GM23338 (cell line): ENCODE results near the gene CLCNKA. TPM values are rescaled to one million over a fixed set of nuclear protein-coding genes. Genes with fewer than 3 reads are reported as not detected.

ENCODE experiments used
- ATAC-seq: fragments of 200-7000 bp; cut with Tn5 transposase; 3 replicates; pipeline ENCODE4 v1.9.1; 2020
- DNase-seq: peaks from one replicate; pipeline ENCODE4 v3.0.0-alpha.2; 2015; ENCODE audit warnings: low spot score
- H2AFZ ChIP-seq: fragments of 200-600 bp; sonication (generic); 2 replicates; pipeline ENCODE4 v1.8.0; 2016; ENCODE audit warnings: antibody characterized with exemption, mild to moderate bottlenecking, moderate library complexity
- H3F3A ChIP-seq: fragments of 200-600 bp; sonication (generic); replicated peaks from 2 replicates; pipeline ENCODE4 v1.8.0; 2017; ENCODE audit warnings: antibody characterized with exemption, mixed run types, low read depth
- H3K27ac ChIP-seq: fragments of 200-600 bp; sonication (generic); 2 replicates; pipeline ENCODE4 v1.6.1; 2016; ENCODE audit warnings: low read depth
- H3K27me3 ChIP-seq: fragments of 200-600 bp; sonication (generic); 2 replicates; pipeline ENCODE4 v1.8.0; 2016; ENCODE audit warnings: mild to moderate bottlenecking, mixed run types, moderate library complexity; ENCODE audit not compliant: insufficient read depth
- H3K36me3 ChIP-seq: fragments of 200-600 bp; sonication (generic); 2 replicates; pipeline ENCODE4 v1.8.0; 2016; ENCODE audit warnings: mild to moderate bottlenecking; ENCODE audit not compliant: insufficient read depth
- H3K4me1 ChIP-seq: fragments of 200-600 bp; sonication (generic); 2 replicates; pipeline ENCODE4 v1.8.0; 2016; ENCODE audit warnings: mild to moderate bottlenecking, moderate library complexity; ENCODE audit not compliant: insufficient read depth
- H3K4me2 ChIP-seq: fragments of 200-600 bp; sonication (generic); 2 replicates; pipeline ENCODE4 v1.7.1; 2017; ENCODE audit warnings: mixed run types
- H3K4me3 ChIP-seq: fragments of 200-600 bp; sonication (generic); 2 replicates; pipeline ENCODE4 v1.6.1; 2016; ENCODE audit warnings: mixed run types
- H3K79me2 ChIP-seq: fragments of 200-600 bp; sonication (generic); replicated peaks from 2 replicates; pipeline ENCODE4 v1.8.0; 2017; ENCODE audit warnings: mild to moderate bottlenecking; ENCODE audit not compliant: insufficient read depth
- H3K9me2 ChIP-seq: fragments of 200-600 bp; sonication (generic); 2 replicates; pipeline ENCODE4 v1.8.0; 2017; ENCODE audit not compliant: insufficient read depth
- H4K20me1 ChIP-seq: fragments of 200-600 bp; sonication (generic); replicated peaks from 2 replicates; pipeline ENCODE4 v1.8.0; 2017; ENCODE audit warnings: mild to moderate bottlenecking; ENCODE audit not compliant: insufficient read depth
- H3K27ac Mint-ChIP-seq: 2 replicates; pipeline ENCODE4 v1.8.0; 2020; ENCODE audit warnings: inconsistent platforms, mild to moderate bottlenecking, moderate library complexity, mixed read lengths
- H3K27me3 Mint-ChIP-seq: 3 replicates; pipeline ENCODE4 v1.8.0; 2022; ENCODE audit warnings: low read depth, mild to moderate bottlenecking, moderate library complexity, mixed read lengths, inconsistent platforms; ENCODE audit not compliant: insufficient read depth, poor library complexity
- H3K36me3 Mint-ChIP-seq: 3 replicates; pipeline ENCODE4 v1.8.0; 2021; ENCODE audit warnings: low read depth, mild to moderate bottlenecking, inconsistent platforms, moderate library complexity, mixed read lengths
- H3K4me1 Mint-ChIP-seq: 3 replicates; pipeline ENCODE4 v1.8.0; 2020; ENCODE audit warnings: mild to moderate bottlenecking, inconsistent platforms, mixed read lengths
- H3K4me3 Mint-ChIP-seq: 3 replicates; pipeline ENCODE4 v1.8.0; 2021; ENCODE audit warnings: moderate library complexity, mild to moderate bottlenecking, inconsistent platforms, mixed read lengths
- H3K9me3 Mint-ChIP-seq: 3 replicates; pipeline ENCODE4 v1.8.0; 2020; ENCODE audit warnings: moderate library complexity, mild to moderate bottlenecking, inconsistent platforms, mixed read lengths
- CREB1 ChIP-seq: fragments of 250-450 bp; sonication (Bioruptor Pico); IDR thresholded peaks from 2 replicates; pipeline ENCODE4 v1.5.0; 2020; ENCODE audit warnings: low read depth, mild to moderate bottlenecking, moderate library complexity
- EZH2phosphoT487 ChIP-seq: fragments of 200-600 bp; sonication (generic); IDR thresholded peaks from one replicate; pipeline ENCODE4 v1.8.1; 2018; ENCODE audit warnings: antibody characterized with exemption; ENCODE audit not compliant: unreplicated experiment
- JUNB ChIP-seq: IDR thresholded peaks from one replicate; pipeline ENCODE4 v1.6.1; 2016; ENCODE audit warnings: antibody characterized with exemption; ENCODE audit not compliant: unreplicated experiment
- NANOG ChIP-seq: IDR thresholded peaks from 2 replicates; pipeline ENCODE4 v1.6.1; 2016; ENCODE audit warnings: antibody characterized with exemption, borderline replicate concordance
- POLR2AphosphoS5 ChIP-seq: IDR thresholded peaks from 2 replicates; pipeline ENCODE4 v1.6.1; 2016; ENCODE audit warnings: antibody characterized with exemption, low read depth
- STAT1 ChIP-seq: IDR thresholded peaks from one replicate; pipeline ENCODE4 v1.6.1; 2016; ENCODE audit warnings: antibody characterized with exemption; ENCODE audit not compliant: unreplicated experiment
- ZNF331 ChIP-seq: fragments of 250-450 bp; sonication (Bioruptor Pico); IDR thresholded peaks from 2 replicates; pipeline ENCODE4 v1.5.0; 2020; ENCODE audit warnings: low read depth, mild to moderate bottlenecking, moderate library complexity
- polyA plus RNA-seq: library from polyadenylated mRNA; unstranded; fragments of >200 nt; fragmentation: Nextera tagmentation; extraction: Ambion mirVana; gene quantifications from 2 replicates; pipeline ENCODE4 v1.2.1, GENCODE V29; 2016
- total RNA-seq: library from RNA; depleted of rRNA; stranded (reverse); fragments of >200 nt; shearing (Covaris generic); gene quantifications from 2 replicates; pipeline ENCODE4 v1.2.3, GENCODE V29; 2014
- TF ChIP-seq, protein P1 (sequence below), 2 experiments: fragments of 200-600 bp in 1 of 2; sonication (generic) in 1 of 2; conservative IDR thresholded peaks; 2 replicates each; pipeline versions ENCODE4 v1.5.1 to v1.6.1; 2016 to 2017; ENCODE audit warnings: antibody characterized with exemption in 2 of 2, low read depth in 2 of 2, mild to moderate bottlenecking in 2 of 2, moderate library complexity in 1 of 2
- TF ChIP-seq, protein P2 (sequence below): fragments of 250-450 bp; sonication (Bioruptor Pico); IDR thresholded peaks from 2 replicates; pipeline ENCODE4 v1.5.0; 2020; ENCODE audit warnings: mild to moderate bottlenecking, moderate library complexity

Gene CLCNKA
- total and polyA plus RNA-seq, 2 experiments from 2014 or later, result 0.59 to 0.76 TPM

DNA sequence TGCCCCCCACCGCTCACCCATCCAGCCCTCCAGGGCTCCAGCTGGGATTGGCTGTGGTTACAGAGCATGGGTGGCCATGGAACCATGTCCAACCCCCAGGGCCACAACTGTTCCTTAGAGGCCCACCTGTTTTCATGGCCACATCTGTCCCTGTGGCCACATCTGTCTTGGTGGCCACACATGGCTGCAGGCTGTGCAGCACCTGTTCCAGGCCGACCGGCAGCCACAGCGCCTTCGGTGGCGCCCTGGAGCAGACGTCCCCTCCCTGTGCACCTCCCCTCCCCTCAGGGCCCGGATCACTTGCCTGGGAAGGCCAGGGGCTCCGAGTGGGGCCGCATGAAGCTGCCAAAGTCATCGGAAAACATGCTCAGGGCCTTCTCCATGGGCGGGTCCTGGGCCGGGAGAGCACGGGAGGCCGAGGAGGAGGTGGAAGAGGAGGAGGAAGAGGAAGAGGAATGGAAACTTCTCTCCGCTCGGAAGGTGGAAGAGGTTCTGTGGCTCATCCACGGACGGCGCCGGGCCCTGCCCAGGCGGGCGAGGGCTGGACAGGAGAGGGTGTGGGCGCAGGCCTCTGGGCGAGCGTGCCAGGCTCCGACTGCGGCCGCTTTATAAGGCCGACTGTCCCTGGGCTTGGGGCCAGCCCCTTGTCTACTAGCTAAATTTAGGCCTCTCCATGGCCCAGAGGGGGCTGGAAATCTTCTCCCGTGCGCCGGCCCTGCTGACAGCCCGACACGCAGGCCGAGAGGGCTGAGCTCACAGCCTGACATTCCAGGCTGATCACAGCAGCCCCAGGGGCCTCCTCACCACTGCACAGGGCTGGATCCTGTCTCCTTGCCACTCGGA, 4.2 kb upstream of the CLCNKA start, which contains the start of gene HSPB7:
Gene HSPB7, minus strand, starts transcription at position 583 of the 843 bp plus-strand sequence. Its CDS starts 80 bp downstream, at position 503.
- Histone ChIP-seq H4K20me1 (no peaks in the 10 kb centered on the region), H3F3A (no peaks in the 10 kb centered on the region), H3K4me1 (peaks cover 32% of the 10 kb centered on the region), H3K36me3 (no peaks in the 10 kb centered on the region), H3K79me2 (no peaks in the 10 kb centered on the region), H3K4me2 (peak within 1 kb of the TSS; percentile 64), H3K9me2 (no peaks in the 10 kb centered on the region), H3K27ac (no peak within 1 kb of the TSS), H3K27me3 (no peaks in the 10 kb centered on the region), H3K4me3 (no peak within 1 kb of the TSS), H2AFZ (peak within 1 kb of the TSS; percentile 74; the same call in 1 of the 2 replicates)
- Mint-ChIP-seq H3K4me1 (peaks cover 58% of the 10 kb centered on the region), H3K9me3 (no peaks in the 10 kb centered on the region), H3K27me3 (peaks cover 25% of the 10 kb centered on the region), H3K4me3 (no peak within 1 kb of the TSS), H3K27ac (no peak within 1 kb of the TSS), H3K36me3 (no peaks in the 10 kb centered on the region)
- peak; percentile 72 for DNase-seq
- TF ChIP-seq JUNB, result no peak
- no peak for TF ChIP-seq CREB1 (CRISPR knock-in tag)
- TF ChIP-seq, protein P1, sequence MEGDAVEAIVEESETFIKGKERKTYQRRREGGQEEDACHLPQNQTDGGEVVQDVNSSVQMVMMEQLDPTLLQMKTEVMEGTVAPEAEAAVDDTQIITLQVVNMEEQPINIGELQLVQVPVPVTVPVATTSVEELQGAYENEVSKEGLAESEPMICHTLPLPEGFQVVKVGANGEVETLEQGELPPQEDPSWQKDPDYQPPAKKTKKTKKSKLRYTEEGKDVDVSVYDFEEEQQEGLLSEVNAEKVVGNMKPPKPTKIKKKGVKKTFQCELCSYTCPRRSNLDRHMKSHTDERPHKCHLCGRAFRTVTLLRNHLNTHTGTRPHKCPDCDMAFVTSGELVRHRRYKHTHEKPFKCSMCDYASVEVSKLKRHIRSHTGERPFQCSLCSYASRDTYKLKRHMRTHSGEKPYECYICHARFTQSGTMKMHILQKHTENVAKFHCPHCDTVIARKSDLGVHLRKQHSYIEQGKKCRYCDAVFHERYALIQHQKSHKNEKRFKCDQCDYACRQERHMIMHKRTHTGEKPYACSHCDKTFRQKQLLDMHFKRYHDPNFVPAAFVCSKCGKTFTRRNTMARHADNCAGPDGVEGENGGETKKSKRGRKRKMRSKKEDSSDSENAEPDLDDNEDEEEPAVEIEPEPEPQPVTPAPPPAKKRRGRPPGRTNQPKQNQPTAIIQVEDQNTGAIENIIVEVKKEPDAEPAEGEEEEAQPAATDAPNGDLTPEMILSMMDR (conservative IDR thresholded peaks at IDR 0.05; ENCODE audit: low read depth in 2 of 2), result peak; percentile 17 to 47; a peak in 3 of 4 replicates
- peak; percentile 54 for ATAC-seq

DNA sequence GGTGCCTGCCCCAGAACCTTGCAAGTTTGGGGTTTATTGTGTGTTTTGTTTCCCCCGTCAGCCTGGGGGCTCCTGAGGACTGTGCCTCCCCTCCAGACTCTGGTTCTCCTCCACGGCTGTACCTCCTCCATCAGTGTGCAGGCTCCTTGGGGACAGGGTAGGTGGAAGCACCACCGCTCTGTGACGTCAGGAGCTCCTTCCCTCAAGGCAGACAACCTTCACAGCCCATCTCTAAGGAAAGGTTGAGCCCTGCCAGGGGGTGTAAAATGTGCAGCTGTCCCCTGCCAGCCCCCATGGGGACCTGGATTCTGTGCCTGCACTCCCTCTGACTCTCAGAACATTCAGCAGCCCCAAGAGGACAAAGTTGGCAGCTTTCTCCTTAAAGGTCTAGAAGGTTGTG, 3.5 kb upstream of the CLCNKA start:
- peaks cover 58% of the 10 kb centered on the region for H3K4me1 Mint-ChIP-seq
- H3K27ac Mint-ChIP-seq, result no peak overlapping the region
- H3K4me1 ChIP-seq, result peaks cover 32% of the 10 kb centered on the region
- ATAC-seq (no peak), DNase-seq (no peak)
- no peaks in the 10 kb centered on the region for H3K9me2 ChIP-seq
- peaks cover 25% of the 10 kb centered on the region for H3K27me3 Mint-ChIP-seq
- H3K4me2 ChIP-seq, result no peak overlapping the region
- no peaks in the 10 kb centered on the region for H3K27me3 ChIP-seq
- H3K4me3 ChIP-seq, result no peak overlapping the region
- no peaks in the 10 kb centered on the region for H3F3A ChIP-seq
- no peak overlapping the region for H3K4me3 Mint-ChIP-seq
- no peaks in the 10 kb centered on the region for H4K20me1 ChIP-seq
- no peak overlapping the region for H2AFZ ChIP-seq
- no peak overlapping the region for H3K27ac ChIP-seq
- H3K79me2 ChIP-seq, result no peaks in the 10 kb centered on the region
- H3K36me3 ChIP-seq, result no peaks in the 10 kb centered on the region
- H3K36me3 Mint-ChIP-seq, result no peaks in the 10 kb centered on the region
- H3K9me3 Mint-ChIP-seq, result no peaks in the 10 kb centered on the region
- TF ChIP-seq NANOG, result no peak
- no peak for TF ChIP-seq ZNF331
- TF ChIP-seq CREB1 (CRISPR knock-in tag), result no peak
- no peak for TF ChIP-seq EZH2phosphoT487
- no peak for TF ChIP-seq JUNB
- TF ChIP-seq, protein P2, sequence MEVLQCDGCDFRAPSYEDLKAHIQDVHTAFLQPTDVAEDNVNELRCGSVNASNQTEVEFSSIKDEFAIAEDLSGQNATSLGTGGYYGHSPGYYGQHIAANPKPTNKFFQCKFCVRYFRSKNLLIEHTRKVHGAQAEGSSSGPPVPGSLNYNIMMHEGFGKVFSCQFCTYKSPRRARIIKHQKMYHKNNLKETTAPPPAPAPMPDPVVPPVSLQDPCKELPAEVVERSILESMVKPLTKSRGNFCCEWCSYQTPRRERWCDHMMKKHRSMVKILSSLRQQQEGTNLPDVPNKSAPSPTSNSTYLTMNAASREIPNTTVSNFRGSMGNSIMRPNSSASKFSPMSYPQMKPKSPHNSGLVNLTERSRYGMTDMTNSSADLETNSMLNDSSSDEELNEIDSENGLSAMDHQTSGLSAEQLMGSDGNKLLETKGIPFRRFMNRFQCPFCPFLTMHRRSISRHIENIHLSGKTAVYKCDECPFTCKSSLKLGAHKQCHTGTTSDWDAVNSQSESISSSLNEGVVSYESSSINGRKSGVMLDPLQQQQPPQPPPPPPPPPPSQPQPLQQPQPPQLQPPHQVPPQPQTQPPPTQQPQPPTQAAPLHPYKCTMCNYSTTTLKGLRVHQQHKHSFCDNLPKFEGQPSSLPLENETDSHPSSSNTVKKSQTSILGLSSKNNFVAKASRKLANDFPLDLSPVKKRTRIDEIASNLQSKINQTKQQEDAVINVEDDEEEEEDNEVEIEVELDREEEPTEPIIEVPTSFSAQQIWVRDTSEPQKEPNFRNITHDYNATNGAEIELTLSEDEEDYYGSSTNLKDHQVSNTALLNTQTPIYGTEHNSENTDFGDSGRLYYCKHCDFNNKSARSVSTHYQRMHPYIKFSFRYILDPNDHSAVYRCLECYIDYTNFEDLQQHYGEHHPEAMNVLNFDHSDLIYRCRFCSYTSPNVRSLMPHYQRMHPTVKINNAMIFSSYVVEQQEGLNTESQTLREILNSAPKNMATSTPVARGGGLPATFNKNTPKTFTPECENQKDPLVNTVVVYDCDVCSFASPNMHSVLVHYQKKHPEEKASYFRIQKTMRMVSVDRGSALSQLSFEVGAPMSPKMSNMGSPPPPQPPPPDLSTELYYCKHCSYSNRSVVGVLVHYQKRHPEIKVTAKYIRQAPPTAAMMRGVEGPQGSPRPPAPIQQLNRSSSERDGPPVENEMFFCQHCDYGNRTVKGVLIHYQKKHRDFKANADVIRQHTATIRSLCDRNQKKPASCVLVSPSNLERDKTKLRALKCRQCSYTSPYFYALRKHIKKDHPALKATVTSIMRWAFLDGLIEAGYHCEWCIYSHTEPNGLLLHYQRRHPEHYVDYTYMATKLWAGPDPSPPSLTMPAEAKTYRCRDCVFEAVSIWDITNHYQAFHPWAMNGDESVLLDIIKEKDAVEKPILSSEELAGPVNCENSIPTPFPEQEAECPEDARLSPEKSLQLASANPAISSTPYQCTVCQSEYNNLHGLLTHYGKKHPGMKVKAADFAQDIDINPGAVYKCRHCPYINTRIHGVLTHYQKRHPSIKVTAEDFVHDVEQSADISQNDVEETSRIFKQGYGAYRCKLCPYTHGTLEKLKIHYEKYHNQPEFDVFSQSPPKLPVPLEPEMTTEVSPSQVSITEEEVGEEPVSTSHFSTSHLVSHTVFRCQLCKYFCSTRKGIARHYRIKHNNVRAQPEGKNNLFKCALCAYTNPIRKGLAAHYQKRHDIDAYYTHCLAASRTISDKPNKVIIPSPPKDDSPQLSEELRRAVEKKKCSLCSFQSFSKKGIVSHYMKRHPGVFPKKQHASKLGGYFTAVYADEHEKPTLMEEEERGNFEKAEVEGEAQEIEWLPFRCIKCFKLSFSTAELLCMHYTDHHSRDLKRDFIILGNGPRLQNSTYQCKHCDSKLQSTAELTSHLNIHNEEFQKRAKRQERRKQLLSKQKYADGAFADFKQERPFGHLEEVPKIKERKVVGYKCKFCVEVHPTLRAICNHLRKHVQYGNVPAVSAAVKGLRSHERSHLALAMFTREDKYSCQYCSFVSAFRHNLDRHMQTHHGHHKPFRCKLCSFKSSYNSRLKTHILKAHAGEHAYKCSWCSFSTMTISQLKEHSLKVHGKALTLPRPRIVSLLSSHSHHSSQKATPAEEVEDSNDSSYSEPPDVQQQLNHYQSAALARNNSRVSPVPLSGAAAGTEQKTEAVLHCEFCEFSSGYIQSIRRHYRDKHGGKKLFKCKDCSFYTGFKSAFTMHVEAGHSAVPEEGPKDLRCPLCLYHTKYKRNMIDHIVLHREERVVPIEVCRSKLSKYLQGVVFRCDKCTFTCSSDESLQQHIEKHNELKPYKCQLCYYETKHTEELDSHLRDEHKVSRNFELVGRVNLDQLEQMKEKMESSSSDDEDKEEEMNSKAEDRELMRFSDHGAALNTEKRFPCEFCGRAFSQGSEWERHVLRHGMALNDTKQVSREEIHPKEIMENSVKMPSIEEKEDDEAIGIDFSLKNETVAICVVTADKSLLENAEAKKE, result no peak
- TF ChIP-seq, protein P1 (conservative IDR thresholded peaks at IDR 0.05; ENCODE audit: low read depth in 2 of 2), result no peak
- TF ChIP-seq POLR2AphosphoS5, result no peak
- TF ChIP-seq STAT1, result no peak
